MM.1S (cell line): ENCODE data around the gene PCSK4.

Experiments used
- DNase-seq: peaks from one replicate; pipeline ENCODE4 v3.0.0-alpha.2; 2015
- H2AFZ ChIP-seq: fragments of 300-600 bp; sonication (generic); 2 replicates; pipeline ENCODE4 v1.6.0; 2016; ENCODE audit warnings: antibody characterized with exemption, low read length
- H3F3A ChIP-seq: fragments of 300-600 bp; sonication (generic); 2 replicates; pipeline ENCODE4 v1.6.1; 2016; ENCODE audit warnings: mild to moderate bottlenecking, antibody characterized with exemption, low read length, moderate library complexity, mixed read lengths; ENCODE audit not compliant: insufficient read depth
- H3K27ac ChIP-seq: fragments of 300-600 bp; sonication (generic); 2 replicates; pipeline ENCODE4 v1.5.1; 2016; ENCODE audit warnings: mild to moderate bottlenecking, low read length
- H3K27me3 ChIP-seq: fragments of 300-600 bp; sonication (generic); replicated peaks from 2 replicates; pipeline ENCODE4 v1.6.0; 2016; ENCODE audit warnings: low read length; ENCODE audit not compliant: insufficient read depth
- H3K36me3 ChIP-seq: fragments of 300-600 bp; sonication (generic); replicated peaks from 2 replicates; pipeline ENCODE4 v1.6.1; 2016; ENCODE audit warnings: mild to moderate bottlenecking, low read length, mixed read lengths; ENCODE audit not compliant: insufficient read depth
- H3K4me1 ChIP-seq: fragments of 300-600 bp; sonication (generic); 2 replicates; pipeline ENCODE4 v1.6.1; 2016; ENCODE audit warnings: low read length, mixed read lengths
- H3K4me2 ChIP-seq: fragments of 300-600 bp; sonication (generic); 2 replicates; pipeline ENCODE4 v1.6.0; 2016; ENCODE audit warnings: low read depth, low read length
- H3K4me3 ChIP-seq: fragments of 300-600 bp; sonication (generic); 2 replicates; pipeline ENCODE4 v1.5.1; 2016; ENCODE audit warnings: low read length, mixed read lengths
- H3K79me2 ChIP-seq: fragments of 300-600 bp; sonication (generic); 2 replicates; pipeline ENCODE4 v1.6.1; 2016; ENCODE audit warnings: mixed run types, low read length, mixed read lengths
- H3K9ac ChIP-seq: fragments of 300-600 bp; sonication (generic); 2 replicates; pipeline ENCODE4 v1.6.1; 2016; ENCODE audit warnings: low read length, mixed read lengths
- H3K9me2 ChIP-seq: fragments of 300-600 bp; sonication (generic); replicated peaks from 2 replicates; pipeline ENCODE4 v1.6.1; 2016; ENCODE audit warnings: mild to moderate bottlenecking, low read length, mixed read lengths; ENCODE audit not compliant: insufficient read depth
- H3K9me3 ChIP-seq: fragments of 300-600 bp; sonication (generic); replicated peaks from 2 replicates; pipeline ENCODE4 v1.6.1; 2016; ENCODE audit warnings: mild to moderate bottlenecking, low read length, mixed read lengths; ENCODE audit not compliant: insufficient read depth
- H4K20me1 ChIP-seq: fragments of 300-600 bp; sonication (generic); 2 replicates; pipeline ENCODE4 v1.6.1; 2016; ENCODE audit warnings: mild to moderate bottlenecking, low read length, moderate library complexity, mixed read lengths; ENCODE audit not compliant: insufficient read depth
- EZH2 ChIP-seq: fragments of 300-600 bp; sonication (generic); optimal IDR thresholded peaks from 2 replicates; pipeline ENCODE3; 2017; ENCODE audit warnings: low read depth, mild to moderate bottlenecking, antibody characterized with exemption, low read length, mixed read lengths
- EZH2phosphoT487 ChIP-seq: fragments of 300-600 bp; sonication (generic); IDR thresholded peaks from 2 replicates; pipeline ENCODE4 v1.6.1; 2018; ENCODE audit warnings: antibody characterized with exemption, low read length
- TF ChIP-seq, protein P1 (sequence below): fragments of 300-600 bp; sonication (generic); IDR thresholded peaks from 2 replicates; pipeline ENCODE4 v1.5.1; 2016; ENCODE audit warnings: antibody characterized with exemption, low read length, mixed read lengths

The PCSK4 gene

DNA sequence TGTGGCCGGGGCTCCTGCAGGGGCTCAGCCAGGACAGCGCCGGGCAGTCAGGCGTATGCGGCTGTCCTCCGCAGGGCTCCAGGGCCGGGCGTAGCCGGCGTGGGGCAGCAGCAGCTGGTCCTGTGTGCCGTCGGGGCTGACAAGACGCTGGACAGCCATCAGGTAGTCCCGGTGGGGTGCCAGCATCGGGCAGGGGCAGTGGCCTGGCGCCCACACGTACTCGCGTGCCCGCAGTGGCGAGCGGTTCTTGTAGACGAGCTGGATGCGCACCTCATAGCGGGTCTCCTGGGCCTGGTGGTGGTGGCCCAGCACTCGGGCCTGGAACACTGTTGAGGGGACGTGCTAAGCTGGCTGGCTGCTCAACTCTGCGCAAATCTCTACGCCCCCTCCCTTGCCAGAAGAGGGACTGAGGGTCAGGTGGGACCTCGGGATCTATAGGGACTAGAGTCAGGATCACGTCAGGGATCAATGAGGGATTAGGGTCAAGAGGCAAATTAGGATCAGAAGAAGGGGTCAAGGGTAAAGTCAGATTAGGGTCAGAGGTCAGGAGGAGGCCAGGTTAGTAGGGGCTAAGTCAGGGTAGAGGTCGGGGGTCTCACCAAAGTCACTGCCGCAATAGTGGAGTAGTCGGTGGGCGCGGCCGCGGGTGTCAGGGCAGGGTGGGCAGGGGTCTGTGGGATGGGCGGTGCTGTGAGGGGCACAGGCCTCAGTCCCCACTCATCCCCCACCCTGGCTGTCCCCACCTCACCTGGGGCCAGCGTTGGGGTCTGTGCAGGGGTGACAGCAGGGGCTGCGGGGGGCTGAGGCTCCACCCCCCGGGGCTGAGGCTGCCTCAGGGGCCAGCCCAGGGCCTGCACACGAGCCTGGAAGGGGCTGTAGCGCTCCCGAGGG is 16.1 kb upstream of the PCSK4 start:
- Histone ChIP-seq H3K9me2 (no peaks in the 10 kb centered on the region), H3K4me2 (no peak overlapping the region), H2AFZ (no peak overlapping the region), H3K79me2 (no peaks in the 10 kb centered on the region), H3F3A (no peaks in the 10 kb centered on the region), H3K4me3 (no peak overlapping the region), H3K36me3 (no peaks in the 10 kb centered on the region), H3K9ac (no peak overlapping the region), H3K27ac (no peak overlapping the region), H3K9me3 (no peaks in the 10 kb centered on the region), H4K20me1 (no peaks in the 10 kb centered on the region), H3K27me3 (peaks cover 78% of the 10 kb centered on the region), H3K4me1 (no peaks in the 10 kb centered on the region)
- TF ChIP-seq EZH2 (no peak), EZH2phosphoT487 (no peak)
- TF ChIP-seq, protein P1, sequence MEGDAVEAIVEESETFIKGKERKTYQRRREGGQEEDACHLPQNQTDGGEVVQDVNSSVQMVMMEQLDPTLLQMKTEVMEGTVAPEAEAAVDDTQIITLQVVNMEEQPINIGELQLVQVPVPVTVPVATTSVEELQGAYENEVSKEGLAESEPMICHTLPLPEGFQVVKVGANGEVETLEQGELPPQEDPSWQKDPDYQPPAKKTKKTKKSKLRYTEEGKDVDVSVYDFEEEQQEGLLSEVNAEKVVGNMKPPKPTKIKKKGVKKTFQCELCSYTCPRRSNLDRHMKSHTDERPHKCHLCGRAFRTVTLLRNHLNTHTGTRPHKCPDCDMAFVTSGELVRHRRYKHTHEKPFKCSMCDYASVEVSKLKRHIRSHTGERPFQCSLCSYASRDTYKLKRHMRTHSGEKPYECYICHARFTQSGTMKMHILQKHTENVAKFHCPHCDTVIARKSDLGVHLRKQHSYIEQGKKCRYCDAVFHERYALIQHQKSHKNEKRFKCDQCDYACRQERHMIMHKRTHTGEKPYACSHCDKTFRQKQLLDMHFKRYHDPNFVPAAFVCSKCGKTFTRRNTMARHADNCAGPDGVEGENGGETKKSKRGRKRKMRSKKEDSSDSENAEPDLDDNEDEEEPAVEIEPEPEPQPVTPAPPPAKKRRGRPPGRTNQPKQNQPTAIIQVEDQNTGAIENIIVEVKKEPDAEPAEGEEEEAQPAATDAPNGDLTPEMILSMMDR = no peak
- no peak for DNase-seq

DNA sequence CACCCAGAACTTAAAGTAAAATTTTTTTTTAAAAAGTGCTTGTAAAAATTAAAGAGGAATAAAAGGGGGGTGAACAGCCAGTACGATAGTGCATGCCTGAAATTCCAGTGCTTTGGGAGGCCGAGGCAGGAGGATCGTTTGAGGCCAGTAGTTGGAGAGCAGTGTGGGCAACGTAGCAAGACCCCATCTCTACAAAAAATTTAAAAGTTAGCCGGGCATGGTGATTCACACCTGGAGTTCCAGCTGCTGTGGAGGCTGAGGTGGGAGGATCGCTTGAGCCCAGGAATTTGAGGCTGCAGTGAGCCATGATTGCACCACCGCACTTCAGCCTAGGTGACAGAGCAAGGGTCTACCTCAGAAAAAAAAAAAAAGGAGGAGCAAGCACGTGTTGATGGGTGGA is 14.9 kb upstream of the PCSK4 start:
- H3K9ac ChIP-seq = no peak overlapping the region
- H3K27ac ChIP-seq = no peak overlapping the region
- H3K4me1 ChIP-seq = no peaks in the 10 kb centered on the region
- no peaks in the 10 kb centered on the region for H3K79me2 ChIP-seq
- no peak overlapping the region for H2AFZ ChIP-seq
- H3K36me3 ChIP-seq = no peaks in the 10 kb centered on the region
- no peaks in the 10 kb centered on the region for H3K9me2 ChIP-seq
- no peaks in the 10 kb centered on the region for H3F3A ChIP-seq
- no peak for TF ChIP-seq EZH2phosphoT487
- no peak for TF ChIP-seq EZH2
- TF ChIP-seq, protein P1 = no peak
- H3K27me3 ChIP-seq = peaks cover 71% of the 10 kb centered on the region
- no peak for DNase-seq
- H3K4me2 ChIP-seq = no peak overlapping the region
- no peak overlapping the region for H3K4me3 ChIP-seq
- no peaks in the 10 kb centered on the region for H4K20me1 ChIP-seq
- no peaks in the 10 kb centered on the region for H3K9me3 ChIP-seq

DNA sequence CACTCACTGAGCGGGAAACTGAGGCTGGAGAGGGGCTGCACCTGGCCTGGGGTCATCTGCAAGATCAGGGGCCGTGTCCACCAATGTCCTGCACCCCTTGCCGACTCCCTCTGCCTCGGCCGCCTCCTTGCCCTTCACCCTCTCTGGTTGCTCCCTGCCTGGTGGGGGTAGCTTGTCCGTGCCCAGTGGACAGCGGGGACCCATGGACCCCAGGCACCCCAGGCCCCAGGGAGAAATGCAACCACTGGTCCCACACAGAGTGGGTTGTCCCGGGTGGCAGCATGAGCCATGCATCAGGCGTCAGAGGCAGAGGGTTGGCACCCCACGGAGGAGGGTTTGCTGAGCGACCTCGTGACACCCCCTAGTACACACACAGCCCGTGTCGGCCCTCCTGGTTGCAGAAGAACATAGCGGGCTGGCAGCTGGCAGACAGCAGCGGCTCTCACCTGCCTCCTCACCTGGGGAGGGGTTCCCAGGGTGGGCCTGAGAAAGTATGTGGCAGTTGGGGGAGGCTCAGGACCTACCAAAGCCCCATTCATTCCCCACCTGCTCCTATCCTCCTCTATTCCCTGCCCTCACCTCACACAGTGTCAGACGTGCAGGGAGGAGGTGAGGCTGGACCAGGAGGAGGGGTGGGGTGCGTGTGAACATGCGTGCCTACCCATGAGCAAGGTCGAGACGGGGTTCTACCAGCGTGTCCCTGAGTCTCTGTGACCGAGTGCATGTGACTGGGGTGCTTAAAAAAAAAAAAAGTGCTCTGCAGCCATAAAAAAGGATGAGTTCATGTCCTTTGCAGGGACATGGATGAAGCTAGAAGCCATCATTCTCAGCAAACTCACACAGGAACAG is 14.0 kb upstream of the PCSK4 start:
- Histone ChIP-seq H3F3A (no peaks in the 10 kb centered on the region), H3K79me2 (no peaks in the 10 kb centered on the region), H3K27me3 (peaks cover 67% of the 10 kb centered on the region), H3K9me3 (no peaks in the 10 kb centered on the region), H3K4me1 (no peaks in the 10 kb centered on the region), H3K27ac (no peak overlapping the region), H2AFZ (no peak overlapping the region), H3K4me2 (no peak overlapping the region), H4K20me1 (no peaks in the 10 kb centered on the region), H3K9ac (no peak overlapping the region), H3K4me3 (no peak overlapping the region), H3K36me3 (no peaks in the 10 kb centered on the region), H3K9me2 (no peaks in the 10 kb centered on the region)
- TF ChIP-seq EZH2phosphoT487 (no peak), EZH2 (no peak)
- DNase-seq = no peak
